ENCODE measurements around the gene YTHDC2. TPM values are rescaled to one million over a fixed set of nuclear protein-coding genes. Genes with fewer than 3 reads are reported as not detected.
A peak's percentile ranks its signal among the peaks of the same experiment; 100 is the strongest.

Gene YTHDC2
- total RNA-seq, 3 donors from 2014 or later: 22.4 to 49.2 (median 40.0) TPM

GRCh38 chr5:113508756-113509155 is 4.7 kb upstream of the YTHDC2 start:
- TF ChIP-seq CTCF (IDR thresholded peaks at IDR 0.05) (no peak), POLR2A (IDR thresholded peaks at IDR 0.05) (no peak), POLR2AphosphoS5 (IDR thresholded peaks at IDR 0.05) (no peak)
- Histone ChIP-seq H3K27ac (no peak overlapping the region), H3K27me3 (no peaks in the 10 kb centered on the region), H3K4me1 (no peaks in the 10 kb centered on the region), H3K9me3 (no peaks in the 10 kb centered on the region), H3K36me3 (no peaks in the 10 kb centered on the region), H3K4me3 (no peak overlapping the region)
- no peak for DNase-seq (ENCODE audit: low spot score in 2 of 2)
- intact Hi-C loops (cut with DNase I; ENCODE audit: low total_unique reads): loop anchor here (10.0 kb wide), 1 partner anchor 134 kb away; no protein-coding TSS in a partner anchor

GRCh38 chr5:113510836-113511451 is 2.5 kb upstream of the YTHDC2 start:
- Histone ChIP-seq H3K4me3 (no peak overlapping the region), H3K36me3 (no peaks in the 10 kb centered on the region), H3K9me3 (no peaks in the 10 kb centered on the region), H3K4me1 (no peaks in the 10 kb centered on the region), H3K27ac (no peak overlapping the region), H3K27me3 (no peaks in the 10 kb centered on the region)
- TF ChIP-seq CTCF (IDR thresholded peaks at IDR 0.05) (peak in 2 of 3 donors; percentile 36 to 64), POLR2A (IDR thresholded peaks at IDR 0.05) (no peak), POLR2AphosphoS5 (IDR thresholded peaks at IDR 0.05) (no peak)
- DNase-seq (ENCODE audit: low spot score in 2 of 2): no peak
- intact Hi-C loops (cut with DNase I; ENCODE audit: low total_unique reads): loop anchor here (5.0 kb wide), 1 partner anchor 1324 kb away; no protein-coding TSS in a partner anchor

- H3K36me3 ChIP-seq: no peaks in the 10 kb centered on the region
- H3K27me3 ChIP-seq: no peaks in the 10 kb centered on the region
- H3K27ac ChIP-seq: no peak overlapping the region
- no peak for DNase-seq (ENCODE audit: low spot score in 2 of 2)
- no peaks in the 10 kb centered on the region for H3K9me3 ChIP-seq
- intact Hi-C loops (cut with DNase I; ENCODE audit: low total_unique reads): loop anchor here (5.0 kb wide), 1 partner anchor 1325 kb away; no protein-coding TSS in a partner anchor
- H3K4me3 ChIP-seq: no peak overlapping the region
- no peaks in the 10 kb centered on the region for H3K4me1 ChIP-seq
- TF ChIP-seq POLR2A (IDR thresholded peaks at IDR 0.05) (no peak), POLR2AphosphoS5 (IDR thresholded peaks at IDR 0.05) (no peak), CTCF (IDR thresholded peaks at IDR 0.05) (no peak)
These were observed 1.2 kb upstream of the YTHDC2 start for GRCh38 chr5:113512341-113512740.

- Histone ChIP-seq H3K27ac (peak overlapping the region; percentile 93 to 98), H3K9me3 (no peaks in the 10 kb centered on the region), H3K4me1 (no peaks in the 10 kb centered on the region), H3K4me3 (peak overlapping the region; percentile 61 to 93 (median 91)), H3K36me3 (no peaks in the 10 kb centered on the region), H3K27me3 (no peaks in the 10 kb centered on the region)
- TF ChIP-seq POLR2AphosphoS5 (IDR thresholded peaks at IDR 0.05) (no peak), POLR2A (IDR thresholded peaks at IDR 0.05) (no peak), CTCF (IDR thresholded peaks at IDR 0.05) (no peak)
- DNase-seq (ENCODE audit: low spot score in 2 of 2): no peak
- intact Hi-C loops (cut with DNase I; ENCODE audit: low total_unique reads): loop anchor here (5.0 kb wide), 1 partner anchor 1327 kb away; no protein-coding TSS in a partner anchor
These were observed 768 bp downstream of the YTHDC2 start for GRCh38 chr5:113514289-113514635.

GRCh38 chr5:113518884-113519283 is 5.4 kb downstream of the YTHDC2 start:
- TF ChIP-seq POLR2AphosphoS5 (IDR thresholded peaks at IDR 0.05): no peak
- no peak for TF ChIP-seq POLR2A (IDR thresholded peaks at IDR 0.05)
- no peak for TF ChIP-seq CTCF (IDR thresholded peaks at IDR 0.05)
- Histone ChIP-seq H3K4me3 (no peak overlapping the region), H3K27ac (no peak overlapping the region), H3K36me3 (no peaks in the 10 kb centered on the region), H3K9me3 (no peaks in the 10 kb centered on the region), H3K27me3 (no peaks in the 10 kb centered on the region), H3K4me1 (no peaks in the 10 kb centered on the region)
- no peak for DNase-seq (ENCODE audit: low spot score in 2 of 2)
- intact Hi-C loops (cut with DNase I; ENCODE audit: low total_unique reads): no loop called here
